GM12892 (cell line): Measurements from ENCODE around the gene TMPRSS13.

Source experiments
- POLR2A ChIP-seq: IDR thresholded peaks from 2 replicates; pipeline ENCODE4 v1.6.1; 2011; ENCODE audit warnings: low read depth, low read length, control low read depth
- TAF1 ChIP-seq: IDR thresholded peaks from 2 replicates; pipeline ENCODE4 v1.6.1; 2011; ENCODE audit warnings: low read depth, mild to moderate bottlenecking, control low read depth, low read length, borderline replicate concordance

DNA sequence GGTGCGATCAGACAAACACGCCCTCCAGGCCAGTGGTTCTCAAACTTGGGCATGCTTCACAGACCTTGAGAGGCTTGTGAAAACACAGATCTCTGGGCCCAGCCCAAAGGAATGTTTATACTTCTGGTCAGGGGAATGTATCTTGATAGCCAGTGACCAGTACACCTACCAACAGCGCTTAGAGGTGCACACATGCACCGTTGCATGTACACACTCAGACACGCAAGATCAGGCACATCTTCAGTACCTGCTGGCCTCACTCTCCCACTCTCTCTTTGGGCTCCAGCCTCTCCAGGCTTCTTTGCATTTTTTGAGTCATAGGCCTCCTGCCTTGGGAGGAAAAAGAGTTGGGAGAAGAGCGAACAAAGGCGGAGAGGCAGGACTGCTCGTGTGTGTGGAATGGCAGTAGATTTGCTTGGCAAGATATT is 41.0 kb downstream of the TMPRSS13 start:
- TF ChIP-seq POLR2A, result no peak
- TF ChIP-seq TAF1, result no peak
